H9 (cell line): ENCODE results near the gene ZNF586. TPM values are rescaled to one million over a fixed set of nuclear protein-coding genes. Genes with fewer than 3 reads are reported as not detected.

Experiments used
- DNase-seq: peaks from one replicate; pipeline ENCODE4 v3.0.0-alpha.2; 2017
- H2AFZ ChIP-seq: one replicate; pipeline ENCODE4 v1.6.1; 2013; ENCODE audit warnings: mild to moderate bottlenecking, low read length, control low read depth, moderate library complexity
- H2AK5ac ChIP-seq: 2 replicates; pipeline ENCODE4 v1.6.1; 2013; ENCODE audit warnings: low read length, control low read depth, mixed read lengths; ENCODE audit not compliant: insufficient read length
- H2BK120ac ChIP-seq: one replicate; pipeline ENCODE4 v1.6.1; 2013; ENCODE audit warnings: low read depth, mild to moderate bottlenecking, low read length, control low read depth, inconsistent platforms; ENCODE audit not compliant: poor library complexity, severe bottlenecking
- H2BK12ac ChIP-seq: 2 replicates; pipeline ENCODE4 v1.6.1; 2013; ENCODE audit warnings: low read length, control low read depth, mixed read lengths, low read depth; ENCODE audit not compliant: insufficient read length
- H2BK15ac ChIP-seq: 2 replicates; pipeline ENCODE4 v1.6.1; 2013; ENCODE audit warnings: low read depth, low read length, control low read depth
- H2BK20ac ChIP-seq: one replicate; pipeline ENCODE4 v1.6.1; 2013; ENCODE audit warnings: low read depth, mild to moderate bottlenecking, low read length, control low read depth, inconsistent platforms; ENCODE audit not compliant: poor library complexity, severe bottlenecking
- H2BK5ac ChIP-seq: 2 replicates; pipeline ENCODE4 v1.6.1; 2013; ENCODE audit warnings: low read length, control low read depth, mixed read lengths; ENCODE audit not compliant: insufficient read length
- H3K14ac ChIP-seq: 2 replicates; pipeline ENCODE4 v1.6.1; 2013; ENCODE audit warnings: low read length, control low read depth; ENCODE audit not compliant: insufficient read depth
- H3K18ac ChIP-seq: 2 replicates; pipeline ENCODE4 v1.6.1; 2013; ENCODE audit warnings: low read depth, mild to moderate bottlenecking, mixed read lengths, low read length, control low read depth; ENCODE audit not compliant: insufficient read length
- H3K23ac ChIP-seq: 2 replicates; pipeline ENCODE4 v1.6.1; 2013; ENCODE audit warnings: low read length, control low read depth, mixed read lengths, low read depth; ENCODE audit not compliant: insufficient read length
- H3K23me2 ChIP-seq: 2 replicates; pipeline ENCODE4 v1.6.1; 2013; ENCODE audit warnings: low read depth, mild to moderate bottlenecking, mixed read lengths, low read length, control low read depth; ENCODE audit not compliant: insufficient read length, poor library complexity, severe bottlenecking
- H3K27ac ChIP-seq: 2 replicates; pipeline ENCODE4 v1.5.1; 2013; ENCODE audit warnings: low read length, control low read depth, mixed read lengths, low read depth; ENCODE audit not compliant: insufficient read length
- H3K27me3 ChIP-seq: 2 replicates; pipeline ENCODE4 v1.6.1; 2013; ENCODE audit warnings: low read length, control low read depth, inconsistent platforms; ENCODE audit not compliant: insufficient read depth
- H3K4ac ChIP-seq: 2 replicates; pipeline ENCODE4 v1.6.1; 2013; ENCODE audit warnings: low read depth, mild to moderate bottlenecking, control low read depth, inconsistent platforms, low read length, moderate library complexity
- H3K4me1 ChIP-seq: 2 replicates; pipeline ENCODE4 v1.6.1; 2013; ENCODE audit warnings: low read length, control low read depth, inconsistent platforms; ENCODE audit not compliant: insufficient read depth
- H3K4me2 ChIP-seq: 2 replicates; pipeline ENCODE4 v1.6.1; 2013; ENCODE audit warnings: low read length, control low read depth, mixed read lengths; ENCODE audit not compliant: insufficient read length, insufficient read depth
- H3K56ac ChIP-seq: 2 replicates; pipeline ENCODE4 v1.6.1; 2013; ENCODE audit warnings: low read depth, mild to moderate bottlenecking, mixed read lengths, low read length, control low read depth; ENCODE audit not compliant: insufficient read length
- H3K79me1 ChIP-seq: 2 replicates; pipeline ENCODE4 v1.6.1; 2013; ENCODE audit warnings: low read depth, mild to moderate bottlenecking, moderate library complexity, low read length, control low read depth, inconsistent platforms; ENCODE audit not compliant: insufficient read depth, poor library complexity, severe bottlenecking
- H3K79me2 ChIP-seq: 2 replicates; pipeline ENCODE4 v1.6.1; 2013; ENCODE audit warnings: low read length, control low read depth, inconsistent platforms; ENCODE audit not compliant: insufficient read depth
- H3K9ac ChIP-seq: 2 replicates; pipeline ENCODE4 v1.6.1; 2013; ENCODE audit warnings: low read length, control low read depth, mixed read lengths; ENCODE audit not compliant: insufficient read length; ENCODE audit errors: extremely low read depth
- H3K9me3 ChIP-seq: one replicate; pipeline ENCODE4 v1.6.1; 2013; ENCODE audit warnings: low read depth, low read length, inconsistent platforms; ENCODE audit not compliant: control insufficient read depth
- H3T11ph ChIP-seq: one replicate; pipeline ENCODE4 v1.6.1; 2013; ENCODE audit warnings: mild to moderate bottlenecking, low read length, control low read depth, inconsistent platforms
- H4K20me1 ChIP-seq: one replicate; pipeline ENCODE4 v1.6.1; 2013; ENCODE audit not compliant: control insufficient read depth, insufficient read length, insufficient read depth
- H4K5ac ChIP-seq: 2 replicates; pipeline ENCODE4 v1.6.1; 2013; ENCODE audit warnings: low read depth, mild to moderate bottlenecking, mixed read lengths, low read length, control low read depth; ENCODE audit not compliant: insufficient read length
- H4K8ac ChIP-seq: replicated peaks from 2 replicates; pipeline ENCODE4 v1.6.1; 2013; ENCODE audit warnings: low read length, control low read depth, mixed read lengths, low read depth; ENCODE audit not compliant: insufficient read length
- H4K91ac ChIP-seq: 2 replicates; pipeline ENCODE4 v1.6.1; 2013; ENCODE audit warnings: low read depth, mild to moderate bottlenecking, moderate library complexity, mixed read lengths, low read length, control low read depth; ENCODE audit not compliant: insufficient read length
- H3K27ac Mint-ChIP-seq, 3 experiments: 2 replicates in 2 of 3; 3 replicates in 1 of 3; pipeline ENCODE4 v1.8.0; 2020 to 2021; ENCODE audit warnings: mixed read lengths in 3 of 3, mild to moderate bottlenecking in 1 of 3, moderate library complexity in 1 of 3
- H3K27me3 Mint-ChIP-seq: 2 replicates; pipeline ENCODE4 v1.8.0; 2021; ENCODE audit warnings: low read depth, mild to moderate bottlenecking, moderate library complexity, mixed read lengths
- H3K36me3 Mint-ChIP-seq, 3 experiments: 2 replicates in 2 of 3; 3 replicates in 1 of 3; pipeline ENCODE4 v1.8.0; 2020 to 2021; ENCODE audit warnings: low read depth in 3 of 3, mixed read lengths in 3 of 3; ENCODE audit not compliant: insufficient read depth in 1 of 3
- H3K4me1 Mint-ChIP-seq, 2 experiments: 2 replicates each; pipeline ENCODE4 v1.8.0; 2020; ENCODE audit warnings: mixed read lengths in 2 of 2
- H3K4me3 Mint-ChIP-seq, 2 experiments: 2 replicates in 1 of 2; 3 replicates in 1 of 2; pipeline ENCODE4 v1.8.0; 2020 to 2021; ENCODE audit warnings: mild to moderate bottlenecking in 2 of 2, mixed read lengths in 2 of 2, moderate library complexity in 1 of 2
- H3K9me3 Mint-ChIP-seq, 2 experiments: 2 replicates in 1 of 2; 3 replicates in 1 of 2; pipeline ENCODE4 v1.8.0; 2020; ENCODE audit warnings: mild to moderate bottlenecking in 2 of 2, mixed read lengths in 2 of 2, moderate library complexity in 1 of 2
- WGBS: extraction: QIAGEN DNeasy Blood & Tissue Kit; methylation state at CpG from one replicate; pipeline ENCODE4 v1.1.7; 2013; ENCODE audit warnings: missing lambda C conversion rate, low lambda C conversion rate, mixed read lengths; ENCODE audit not compliant: insufficient read length; ENCODE audit errors: extremely low coverage; 5-methylcytosine and 5-hydroxymethylcytosine counted together
- total RNA-seq: library from RNA; stranded (reverse); gene quantifications from 2 replicates; pipeline ENCODE4 v1.2.1, GENCODE V29; 2021
- TF ChIP-seq, protein P1 (sequence below): fragments of 200-600 bp; sonication (generic); conservative IDR thresholded peaks from 3 replicates; pipeline ENCODE4 v1.8.0; 2021; ENCODE audit warnings: antibody characterized with exemption, mild to moderate bottlenecking

Gene ZNF586
- total RNA-seq, 1 experiment from 2014 or later = 17.6 TPM

GRCh38 chr19:57825511-57825910 lies 56.0 kb downstream of the ZNF586 start:
- no peak overlapping the region for H2BK5ac ChIP-seq
- Mint-ChIP-seq H3K36me3 (peaks cover 16 to 67% (median 50%) of the 10 kb centered on the region in 3 experiments; a peak in 6 of 7 replicates), H3K27me3 (no peaks in the 10 kb centered on the region), H3K4me3 (no peak overlapping the region; a peak in 1 of 5 replicates), H3K27ac (no peak overlapping the region; a peak in 1 of 7 replicates), H3K9me3 (no peaks in the 10 kb centered on the region), H3K4me1 (peaks cover 33 to 39% of the 10 kb centered on the region in 2 experiments)
- H4K5ac ChIP-seq = no peak overlapping the region
- no peaks in the 10 kb centered on the region for H3K27me3 ChIP-seq
- no peak overlapping the region for H2BK12ac ChIP-seq
- no peak overlapping the region for H3K9ac ChIP-seq
- DNase-seq = no peak
- H2BK15ac ChIP-seq = no peak overlapping the region
- no peaks in the 10 kb centered on the region for H3K9me3 ChIP-seq
- H3K56ac ChIP-seq = no peak overlapping the region
- H3K79me2 ChIP-seq = peaks cover 34% of the 10 kb centered on the region
- H4K91ac ChIP-seq = no peak overlapping the region
- no peak overlapping the region for H2BK120ac ChIP-seq
- TF ChIP-seq, protein P1, sequence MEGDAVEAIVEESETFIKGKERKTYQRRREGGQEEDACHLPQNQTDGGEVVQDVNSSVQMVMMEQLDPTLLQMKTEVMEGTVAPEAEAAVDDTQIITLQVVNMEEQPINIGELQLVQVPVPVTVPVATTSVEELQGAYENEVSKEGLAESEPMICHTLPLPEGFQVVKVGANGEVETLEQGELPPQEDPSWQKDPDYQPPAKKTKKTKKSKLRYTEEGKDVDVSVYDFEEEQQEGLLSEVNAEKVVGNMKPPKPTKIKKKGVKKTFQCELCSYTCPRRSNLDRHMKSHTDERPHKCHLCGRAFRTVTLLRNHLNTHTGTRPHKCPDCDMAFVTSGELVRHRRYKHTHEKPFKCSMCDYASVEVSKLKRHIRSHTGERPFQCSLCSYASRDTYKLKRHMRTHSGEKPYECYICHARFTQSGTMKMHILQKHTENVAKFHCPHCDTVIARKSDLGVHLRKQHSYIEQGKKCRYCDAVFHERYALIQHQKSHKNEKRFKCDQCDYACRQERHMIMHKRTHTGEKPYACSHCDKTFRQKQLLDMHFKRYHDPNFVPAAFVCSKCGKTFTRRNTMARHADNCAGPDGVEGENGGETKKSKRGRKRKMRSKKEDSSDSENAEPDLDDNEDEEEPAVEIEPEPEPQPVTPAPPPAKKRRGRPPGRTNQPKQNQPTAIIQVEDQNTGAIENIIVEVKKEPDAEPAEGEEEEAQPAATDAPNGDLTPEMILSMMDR = no peak
- H3K18ac ChIP-seq = no peak overlapping the region
- no peak overlapping the region for H2AFZ ChIP-seq
- no peaks in the 10 kb centered on the region for H4K20me1 ChIP-seq
- peaks cover 3% of the 10 kb centered on the region for H3K23me2 ChIP-seq
- H3K14ac ChIP-seq = no peak overlapping the region
- no peak overlapping the region for H2BK20ac ChIP-seq
- no peak overlapping the region for H4K8ac ChIP-seq
- no peak overlapping the region for H3K4ac ChIP-seq
- no peak overlapping the region for H3K4me2 ChIP-seq
- no peak overlapping the region for H3K23ac ChIP-seq
- H2AK5ac ChIP-seq = no peak overlapping the region
- WGBS = no CpG with 5 or more reads among the region's 6 CpGs
- H3K4me1 ChIP-seq = no peaks in the 10 kb centered on the region; the same call in 1 of the 2 replicates
- H3T11ph ChIP-seq = no peak overlapping the region
- H3K79me1 ChIP-seq = peaks cover 7% of the 10 kb centered on the region
- no peak overlapping the region for H3K27ac ChIP-seq
